GM18867 (cell line): ENCODE measurements around the gene AADACL4.

Experiments used
- ATAC-seq: cut with Tn5 transposase; IDR thresholded peaks from one replicate; pipeline ENCODE4 v1.9.1; 2021; ENCODE audit warnings: mild to moderate bottlenecking, moderate library complexity; ENCODE audit not compliant: unreplicated experiment

The AADACL4 gene

DNA sequence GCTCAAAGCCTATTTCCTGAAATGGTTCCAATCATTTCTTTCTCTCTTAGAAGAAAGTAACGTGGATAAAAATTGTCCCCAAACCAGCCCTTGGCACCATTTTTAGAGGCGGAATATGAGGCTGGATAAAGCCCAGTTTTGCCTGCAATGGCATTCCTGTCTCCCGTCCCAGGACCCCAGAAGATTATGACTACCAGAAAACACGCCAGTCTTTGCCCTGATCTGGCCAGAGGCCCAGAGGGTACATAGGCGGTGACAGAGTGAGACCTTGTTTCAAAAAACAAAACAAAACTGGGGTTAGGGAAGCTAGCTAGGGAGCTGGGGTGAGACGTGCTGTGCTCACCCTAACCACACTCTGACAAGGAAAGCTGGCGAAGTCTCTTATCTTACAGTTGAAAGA lies at the start of gene AADACL4:
Gene AADACL4, plus strand, starts transcription at position 301 of the 400 bp plus-strand sequence. CDS start 462 bp downstream, outside the sequence.
- ATAC-seq = no peak

DNA sequence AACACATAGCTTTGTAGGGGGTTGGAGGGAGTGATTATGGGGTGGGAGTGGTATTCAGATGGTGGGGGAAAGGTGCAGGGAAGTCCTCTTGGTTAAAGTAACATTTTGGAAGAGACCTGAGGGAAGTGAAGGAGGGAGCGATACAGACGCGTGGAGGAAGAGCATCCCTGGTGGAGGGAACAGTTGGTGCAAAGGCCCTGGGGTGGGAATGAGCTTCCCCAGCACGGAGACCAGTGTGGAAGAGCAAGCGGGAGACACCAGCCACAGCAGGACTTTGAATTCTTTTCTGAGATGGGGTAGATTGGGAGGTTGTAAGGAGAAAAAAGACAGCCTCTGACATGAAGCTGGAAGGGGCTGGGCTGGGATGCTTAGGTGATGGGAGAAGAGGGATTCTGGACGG lies 49.4 kb upstream of the AADACL4 start:
- no peak for ATAC-seq

DNA sequence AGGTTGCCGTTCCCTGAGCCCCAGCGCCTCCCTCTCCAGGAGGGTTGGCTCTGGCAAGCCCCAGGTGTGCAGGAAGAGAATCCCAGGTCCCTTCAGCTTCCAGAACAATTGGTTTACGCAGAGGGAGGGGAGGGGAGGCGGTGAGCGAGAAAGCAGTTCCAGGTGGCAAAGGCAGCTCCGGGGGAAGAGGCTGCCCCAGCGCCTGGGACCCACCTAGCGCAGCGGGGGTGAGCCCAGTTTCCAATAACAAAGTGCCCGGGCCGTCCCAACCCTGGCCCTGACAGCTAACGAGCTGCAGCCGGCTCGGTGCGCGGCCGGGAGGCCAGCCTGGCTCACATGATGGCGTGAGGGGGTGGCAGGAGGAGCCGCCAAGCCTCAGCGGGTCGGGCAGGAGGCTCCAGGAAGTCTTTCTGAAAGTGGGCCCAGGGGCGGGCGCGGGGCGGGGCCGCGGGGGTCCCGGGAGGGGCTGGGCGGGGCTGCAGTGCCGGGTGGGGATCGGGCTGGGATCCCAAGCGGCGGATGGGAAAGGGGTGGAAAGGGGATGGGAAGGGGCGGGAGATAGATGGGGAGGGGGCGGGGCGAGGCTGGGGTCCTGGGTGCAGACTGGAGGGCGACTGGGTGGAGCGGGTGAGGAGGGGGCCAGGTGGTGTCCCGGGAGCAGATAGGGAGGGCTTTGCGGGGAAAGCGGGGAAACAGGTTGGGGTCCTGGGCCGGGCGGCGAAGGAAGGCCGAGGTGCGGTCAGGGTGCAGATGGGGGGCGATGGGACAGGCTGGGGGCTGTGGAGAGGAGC lies 48.7 kb upstream of the AADACL4 start:
- ATAC-seq = no peak

DNA sequence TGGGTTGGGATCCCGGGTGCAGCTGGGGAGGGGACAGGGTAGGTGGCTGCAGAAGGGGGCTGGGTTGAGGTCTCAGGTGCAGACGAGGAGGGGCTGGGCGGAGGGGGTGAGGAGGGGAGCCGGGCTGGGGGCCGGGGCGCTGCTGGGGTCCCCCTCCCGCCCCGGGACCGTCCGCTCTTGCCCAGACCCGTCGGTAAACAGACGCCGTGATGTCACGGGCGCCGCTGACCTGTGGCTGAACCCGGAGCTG lies 48.2 kb upstream of the AADACL4 start:
- no peak for ATAC-seq

DNA sequence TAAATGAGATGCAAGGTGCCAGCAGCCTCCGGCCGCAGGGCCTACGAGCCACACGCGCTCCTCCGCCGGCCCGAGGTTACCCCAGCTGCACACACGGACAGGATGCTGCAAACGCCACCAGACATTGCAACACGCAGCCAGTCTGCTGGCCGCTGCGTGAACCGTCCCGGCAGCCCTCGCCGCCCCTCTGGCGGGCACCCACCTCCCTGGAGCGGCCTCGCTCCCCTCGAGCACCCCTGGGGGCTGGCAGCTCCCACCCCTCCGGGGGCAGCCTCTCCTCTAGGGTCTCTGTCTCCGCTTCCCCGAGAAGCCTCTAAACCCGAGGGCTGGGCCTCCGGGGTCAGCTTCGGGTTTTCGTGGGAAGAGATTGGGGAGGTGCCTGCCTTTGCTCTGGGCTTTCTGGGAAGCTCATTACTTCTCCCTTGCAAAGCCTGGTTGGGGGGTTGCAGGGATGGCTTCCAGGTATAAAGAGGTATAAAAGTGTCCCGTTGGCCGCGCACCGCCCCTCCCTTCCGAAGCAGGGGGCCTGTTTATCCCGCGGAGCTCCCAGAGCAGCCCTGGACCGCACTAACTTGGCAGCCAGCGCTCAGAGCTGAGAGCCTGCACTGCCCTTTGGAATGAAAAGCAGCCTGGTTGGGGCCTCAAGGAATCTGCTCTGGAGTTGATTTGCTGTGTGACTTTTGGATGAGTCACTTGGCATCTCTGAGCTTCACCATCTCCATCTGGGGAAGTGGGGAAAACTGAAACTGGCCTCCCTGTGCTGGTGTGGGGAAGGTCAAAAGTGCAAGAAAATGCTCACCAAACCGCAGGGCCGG lies 47.7 kb upstream of the AADACL4 start:
- ATAC-seq = peak; percentile 49

DNA sequence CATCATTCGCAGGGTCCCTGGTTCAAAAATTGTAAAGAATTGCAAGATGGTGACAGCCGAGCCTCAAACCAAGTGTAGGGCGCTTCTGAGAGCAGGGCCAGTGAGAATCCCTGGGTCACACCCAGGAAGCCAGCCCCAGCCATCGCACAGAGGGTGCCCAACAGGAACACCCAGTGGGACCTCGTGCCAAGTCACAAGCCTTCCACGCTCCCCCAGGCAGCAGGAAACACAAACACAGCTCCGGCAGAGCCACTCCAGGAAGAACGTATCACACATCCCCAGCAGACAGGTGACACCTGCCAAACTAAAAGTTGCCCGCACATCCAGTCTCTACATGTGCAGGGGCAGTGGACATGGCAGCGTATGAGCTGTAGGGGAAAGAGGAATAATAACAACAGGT lies 46.1 kb upstream of the AADACL4 start:
- no peak for ATAC-seq

DNA sequence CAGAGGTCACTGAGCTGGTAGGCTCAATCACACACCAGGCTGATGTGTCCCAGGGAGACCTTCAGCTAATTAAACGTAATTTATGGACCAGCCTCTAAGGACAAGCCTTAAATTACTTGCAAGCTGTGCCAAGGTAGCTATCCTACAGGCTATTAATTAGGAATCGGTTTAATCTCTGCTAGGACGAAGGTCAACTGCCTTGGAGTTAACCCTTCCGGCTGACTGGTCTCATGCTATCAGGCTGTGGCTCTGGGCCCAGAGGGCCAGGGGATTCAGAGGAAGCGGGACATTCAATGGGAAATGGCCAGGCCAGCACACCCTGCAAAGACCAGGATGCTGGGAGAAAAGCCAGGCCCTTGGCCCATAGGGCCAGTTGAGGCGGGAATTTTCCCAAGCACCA lies 44.9 kb upstream of the AADACL4 start:
- no peak for ATAC-seq

DNA sequence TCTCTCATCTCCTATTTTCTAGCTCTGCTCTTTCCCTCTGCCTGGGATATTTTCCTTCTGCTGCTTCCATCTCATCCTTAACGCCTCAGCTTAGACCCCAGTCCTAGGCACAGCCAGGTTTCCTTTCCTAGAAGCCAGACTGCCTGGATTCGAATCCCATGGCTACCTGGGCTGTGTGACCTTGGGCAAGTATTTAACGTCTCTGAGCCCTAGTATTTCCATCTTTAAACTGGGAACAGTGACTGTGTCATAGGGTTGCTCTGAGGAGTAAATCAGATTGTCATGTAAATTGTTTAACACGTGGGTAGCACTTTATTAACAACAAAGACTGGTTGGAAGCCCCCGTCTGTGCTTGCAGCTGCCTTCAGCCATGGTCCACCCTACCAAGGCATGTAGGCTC lies 44.2 kb upstream of the AADACL4 start:
- no peak for ATAC-seq

DNA sequence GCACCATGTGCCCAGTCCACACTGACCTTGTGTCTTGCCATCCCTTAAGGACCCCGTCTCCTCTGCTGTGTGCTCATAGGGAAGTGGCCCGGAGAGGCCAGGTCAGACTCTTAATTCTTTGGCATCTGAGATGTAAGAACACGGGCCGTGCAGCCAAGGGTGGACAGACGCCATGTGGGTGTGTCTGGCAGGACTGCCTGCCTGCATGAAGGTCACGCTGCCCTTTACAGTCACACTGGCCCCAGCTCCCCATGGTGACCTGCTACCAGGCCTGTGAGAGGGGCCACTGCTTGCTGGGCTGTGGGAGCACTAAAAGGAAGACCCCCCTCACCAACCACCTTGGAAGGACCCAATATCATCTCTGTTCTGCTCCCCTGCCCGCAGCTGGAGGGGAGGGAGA lies 43.5 kb upstream of the AADACL4 start:
- ATAC-seq = no peak

DNA sequence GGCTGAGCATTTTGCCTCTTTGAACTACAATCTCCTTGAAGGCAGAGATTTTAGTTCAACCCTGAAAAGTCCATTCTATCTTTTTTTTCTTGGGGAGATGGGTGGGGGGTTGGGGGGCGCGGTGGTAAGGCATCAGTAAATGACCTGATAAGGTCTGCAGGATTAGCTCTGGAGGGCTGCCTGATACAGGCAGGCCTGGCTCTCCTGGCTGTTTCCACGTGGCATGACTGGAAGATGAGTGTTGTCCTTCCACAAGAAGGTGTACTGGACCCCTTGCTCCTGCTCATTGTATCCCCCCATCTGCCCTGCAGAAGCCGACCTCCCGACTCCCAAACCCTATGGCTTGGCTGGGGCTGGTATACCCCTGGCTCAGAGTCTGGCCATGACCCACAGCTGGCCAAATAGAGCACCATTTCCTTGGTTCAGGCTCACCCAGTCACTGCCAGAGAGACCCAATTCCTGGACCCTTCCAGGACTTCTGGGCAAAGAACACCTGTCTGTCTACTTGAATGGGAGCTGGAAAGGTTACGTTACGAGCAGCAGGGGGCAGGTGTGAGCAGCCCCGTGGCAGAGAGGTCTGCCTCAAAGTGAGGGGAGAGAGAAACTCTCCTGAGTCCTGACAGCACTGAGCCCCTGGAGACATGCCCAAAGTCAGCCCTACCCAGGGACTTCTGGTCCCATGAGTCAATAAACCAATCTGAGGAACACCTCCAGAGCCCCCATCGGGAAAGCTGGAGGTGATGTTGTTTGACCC lies 42.8 kb upstream of the AADACL4 start:
- no peak for ATAC-seq

DNA sequence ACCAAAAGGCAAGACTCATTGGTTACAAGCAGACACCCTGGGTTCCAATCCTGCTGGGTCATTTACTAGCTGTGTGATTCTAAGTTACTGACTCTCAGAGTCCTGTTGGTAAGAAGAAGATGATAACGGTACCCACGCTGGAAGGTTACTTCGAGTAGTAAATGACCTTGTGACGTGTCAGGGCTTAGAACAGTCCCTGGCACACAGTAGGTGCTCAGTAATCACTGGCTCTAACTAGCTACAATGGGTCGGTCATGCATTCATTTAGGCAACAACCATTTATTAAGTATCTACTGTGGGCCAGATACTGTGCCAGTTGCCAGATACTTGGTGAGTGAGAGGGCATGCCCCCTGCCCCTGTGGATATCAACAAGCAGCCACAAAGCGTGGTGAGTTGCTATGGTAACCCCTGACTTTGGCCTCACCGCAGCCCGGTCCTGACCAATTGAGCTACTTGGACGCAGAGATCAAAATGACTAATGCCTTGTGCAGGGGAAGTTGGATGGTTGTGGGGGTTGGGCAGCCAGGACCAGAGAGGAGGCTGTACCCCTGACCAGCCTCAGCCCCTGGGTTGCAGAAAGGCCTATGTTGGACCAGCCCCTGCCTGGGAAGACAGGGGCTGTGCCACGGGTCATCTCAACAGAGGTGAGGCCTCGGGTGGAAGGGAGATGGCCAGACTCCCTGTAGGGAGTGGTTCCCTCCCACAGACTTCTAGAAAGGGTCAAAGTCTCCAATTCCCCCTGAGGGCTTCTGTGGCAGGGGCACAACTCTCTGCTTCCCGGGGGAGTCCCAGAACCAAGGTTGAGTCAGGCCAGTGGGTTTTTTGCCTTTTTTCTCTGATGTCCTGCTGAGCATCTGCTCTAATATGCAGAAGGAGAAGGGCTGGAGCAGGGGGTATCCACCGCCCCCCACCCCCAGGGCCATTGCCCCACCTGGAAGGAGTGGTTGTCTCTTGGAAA lies 41.9 kb upstream of the AADACL4 start:
- ATAC-seq = peak; percentile 40

DNA sequence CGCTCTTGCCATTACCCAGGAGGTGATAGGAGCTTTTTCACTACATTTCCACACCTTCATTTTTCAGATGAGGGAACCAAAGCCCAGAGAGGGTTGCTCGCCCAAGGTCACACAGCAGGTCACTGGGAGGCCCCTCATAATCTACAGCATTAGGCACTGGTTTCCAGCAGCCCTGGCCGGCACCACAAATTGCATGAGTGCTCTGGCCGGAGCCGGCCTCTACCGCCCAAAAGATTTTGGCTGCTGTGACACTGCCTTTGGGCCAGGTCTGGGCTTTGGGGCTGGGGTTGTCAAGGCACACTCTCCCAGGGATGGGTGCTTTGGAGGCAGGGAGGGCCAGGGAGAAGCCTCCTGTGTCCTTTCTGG lies 41.2 kb upstream of the AADACL4 start:
- ATAC-seq = no peak

DNA sequence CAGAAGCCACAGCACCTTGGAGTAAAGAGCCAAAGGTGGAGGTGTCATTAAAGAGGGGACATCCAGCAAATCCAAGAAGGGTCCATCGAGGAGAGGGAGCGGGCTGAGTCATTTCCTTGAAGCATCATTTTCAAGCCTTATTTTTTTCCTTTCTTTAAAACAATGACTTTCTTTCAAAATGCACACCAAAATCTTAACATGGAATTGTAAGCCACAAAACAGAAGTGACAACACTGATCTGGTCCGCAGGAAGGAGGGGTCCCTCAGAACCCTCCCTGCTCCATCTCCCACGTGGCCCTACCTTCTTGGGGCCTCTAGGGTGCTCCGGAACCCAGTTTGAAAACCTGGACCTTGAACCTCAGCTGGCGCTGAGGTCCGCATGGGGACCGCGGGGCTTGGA lies 40.7 kb upstream of the AADACL4 start:
- no peak for ATAC-seq

DNA sequence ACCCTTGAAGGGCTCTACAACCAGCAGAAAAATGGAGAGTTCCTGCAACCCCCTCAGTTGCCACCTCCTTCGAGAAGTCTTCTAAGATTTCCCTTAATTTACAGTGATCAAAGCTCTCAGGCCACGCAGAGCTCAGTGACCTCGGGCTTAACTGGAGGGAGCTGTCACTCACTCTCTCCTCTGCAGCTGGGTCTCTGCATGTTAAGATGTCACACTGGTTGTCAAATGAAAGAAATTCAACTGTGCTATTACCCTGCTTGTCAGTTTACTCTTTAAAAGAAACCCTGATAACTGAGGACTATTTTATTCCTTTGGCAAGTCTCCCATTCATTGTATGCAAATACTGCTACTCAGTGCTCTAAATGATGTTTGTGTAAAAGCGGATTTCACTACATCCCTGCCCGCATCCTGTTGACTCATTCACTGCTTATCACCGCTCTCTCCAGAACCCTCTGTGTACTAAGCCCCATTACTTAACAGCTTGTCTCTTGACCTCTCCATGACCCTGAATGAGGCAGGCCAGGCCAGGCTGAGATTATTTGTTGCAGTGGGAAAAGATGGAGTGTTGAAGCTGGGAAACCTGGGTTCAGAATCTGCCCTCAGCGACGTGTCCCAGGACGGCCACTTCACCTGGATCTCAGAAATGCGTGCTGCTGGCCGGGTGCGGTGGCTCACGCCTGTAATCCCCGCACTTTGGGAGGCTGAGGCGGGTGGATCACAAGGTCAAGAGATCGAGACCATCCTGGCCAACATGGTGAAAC lies 39.6 kb upstream of the AADACL4 start:
- no peak for ATAC-seq

DNA sequence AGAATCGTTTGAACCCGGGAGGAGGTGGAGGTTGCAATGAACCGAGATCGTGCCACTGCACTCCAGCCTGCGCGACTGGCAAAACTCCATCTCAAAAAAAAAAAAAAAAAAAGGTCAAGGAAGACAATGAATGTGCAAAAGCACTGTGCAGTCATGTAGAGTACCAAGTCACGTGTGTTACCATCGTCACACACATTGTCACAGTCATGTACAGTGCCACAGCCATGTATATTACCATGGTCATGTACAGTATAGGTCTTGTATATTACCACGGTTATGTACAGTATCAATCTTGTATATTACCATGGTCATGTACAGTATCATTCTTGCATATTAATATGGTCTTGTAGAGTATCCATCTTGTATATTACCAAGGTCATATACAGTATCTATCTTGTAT lies 38.9 kb upstream of the AADACL4 start:
- ATAC-seq = no peak

DNA sequence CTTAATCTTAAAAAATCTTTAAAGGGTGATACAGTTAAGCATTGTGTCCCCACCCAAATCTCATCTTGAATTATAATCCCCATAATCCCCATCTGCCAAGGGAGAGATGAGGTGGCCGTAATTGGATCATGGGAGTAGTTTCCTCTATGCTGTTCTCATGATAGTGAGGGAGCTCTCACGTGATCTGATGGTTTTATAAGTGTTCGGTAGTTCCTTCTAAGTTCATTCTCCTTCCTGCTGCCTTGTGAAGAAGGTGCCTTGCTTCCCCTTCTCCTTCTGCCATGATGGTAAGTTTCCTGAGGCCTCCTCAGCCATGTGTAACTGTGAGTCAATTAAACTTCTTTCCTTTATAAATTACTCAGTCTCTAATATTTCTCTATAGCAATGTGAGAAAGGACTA lies 36.6 kb upstream of the AADACL4 start:
- no peak for ATAC-seq

DNA sequence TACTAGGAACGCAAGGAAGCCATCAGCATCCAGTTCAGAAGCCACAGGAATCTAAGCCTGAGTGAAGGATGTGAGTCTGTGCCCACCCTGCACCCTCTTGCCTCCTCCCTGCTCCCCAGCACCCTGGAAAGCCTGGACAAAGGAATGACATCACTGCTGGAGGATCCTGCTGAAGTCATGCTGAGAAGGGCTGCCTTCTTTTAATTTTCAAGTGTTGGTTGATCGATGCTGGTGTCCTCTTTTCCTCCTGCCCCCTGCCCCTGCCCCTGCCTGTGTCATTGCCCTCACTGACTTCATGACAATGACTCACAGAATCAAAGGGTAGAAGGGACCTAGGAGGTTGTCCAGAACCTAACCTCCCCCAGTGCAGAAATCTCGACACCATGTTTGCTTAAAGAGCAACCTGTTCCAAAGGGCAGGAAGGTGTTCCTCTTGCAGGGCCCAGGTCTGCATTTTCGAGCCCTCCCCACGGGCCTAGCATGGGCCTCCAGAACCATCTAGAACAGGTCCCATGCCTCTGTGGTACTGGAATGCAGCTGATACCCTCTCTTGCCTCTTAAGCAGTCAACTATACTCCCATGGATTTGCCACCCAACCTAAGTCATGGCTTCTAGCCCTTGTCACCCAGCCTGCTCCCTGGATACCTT lies 35.5 kb upstream of the AADACL4 start:
- no peak for ATAC-seq

DNA sequence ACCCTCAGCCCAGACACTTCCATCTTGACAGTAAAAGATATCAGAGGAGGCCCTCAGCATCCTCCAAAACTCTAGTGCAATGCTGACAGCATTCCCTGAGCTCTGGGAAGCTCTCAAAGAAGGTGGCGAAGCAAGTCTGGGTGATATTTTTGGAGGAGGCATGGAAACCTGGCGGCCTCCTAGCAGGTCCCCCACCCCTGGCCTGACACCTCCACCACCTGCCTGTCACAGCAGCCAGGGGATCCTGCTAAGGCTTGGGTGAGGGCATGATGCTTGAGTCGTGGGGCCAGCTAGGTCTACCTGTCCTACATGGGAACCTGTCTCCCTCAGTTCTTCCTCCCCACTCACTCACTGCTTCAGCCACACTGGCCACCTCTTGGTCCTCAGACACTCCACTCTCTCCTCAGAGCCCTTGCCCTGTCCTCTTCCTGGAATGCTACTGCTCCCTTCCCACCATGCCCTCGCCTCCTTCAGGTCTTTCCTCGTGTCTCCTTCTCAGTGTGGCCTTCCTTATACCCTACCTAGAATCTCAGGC lies 34.3 kb upstream of the AADACL4 start:
- no peak for ATAC-seq

DNA sequence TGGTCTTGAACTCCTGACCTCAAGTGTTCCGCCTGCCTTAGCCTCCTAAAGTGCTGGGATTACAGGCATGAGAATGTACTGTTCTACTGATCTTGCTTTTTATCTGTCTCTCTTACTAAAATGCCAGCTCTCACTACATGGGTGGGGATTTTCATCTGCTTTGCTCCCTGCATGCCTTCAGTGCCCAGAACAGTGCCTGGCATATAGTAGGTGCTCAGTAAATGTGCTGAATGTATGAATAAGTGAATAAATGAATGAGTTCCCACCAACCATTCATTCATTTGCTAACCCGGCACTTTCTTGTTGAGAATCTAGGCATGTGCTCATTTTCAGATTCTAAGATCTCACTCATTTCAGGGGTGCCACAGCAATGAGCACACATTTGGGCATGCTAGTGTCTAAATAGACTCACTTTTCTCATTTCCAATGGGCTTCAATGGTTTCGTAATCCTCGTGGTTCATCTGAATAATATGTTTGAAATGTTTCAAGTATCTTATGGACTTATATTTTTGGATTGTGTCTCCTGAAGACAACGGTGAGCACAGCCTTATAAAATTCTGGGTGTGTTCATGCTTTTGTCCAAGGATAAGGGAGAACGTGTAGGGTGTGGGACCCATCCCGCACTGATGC lies 33.5 kb upstream of the AADACL4 start:
- ATAC-seq = no peak
